22Rv1 (cell line): ENCODE data around the gene CCDC85A.

ENCODE experiments used
- ZFX ChIP-seq: fragments of 450-650 bp; IDR thresholded peaks from 2 replicates; pipeline ENCODE4 v1.6.1; 2017; ENCODE audit warnings: antibody characterized with exemption, borderline replicate concordance
- TF ChIP-seq, protein P1 (sequence below): fragments of 450-650 bp; IDR thresholded peaks from 2 replicates; pipeline ENCODE4 v1.5.1; 2017; ENCODE audit warnings: mild to moderate bottlenecking

DNA sequence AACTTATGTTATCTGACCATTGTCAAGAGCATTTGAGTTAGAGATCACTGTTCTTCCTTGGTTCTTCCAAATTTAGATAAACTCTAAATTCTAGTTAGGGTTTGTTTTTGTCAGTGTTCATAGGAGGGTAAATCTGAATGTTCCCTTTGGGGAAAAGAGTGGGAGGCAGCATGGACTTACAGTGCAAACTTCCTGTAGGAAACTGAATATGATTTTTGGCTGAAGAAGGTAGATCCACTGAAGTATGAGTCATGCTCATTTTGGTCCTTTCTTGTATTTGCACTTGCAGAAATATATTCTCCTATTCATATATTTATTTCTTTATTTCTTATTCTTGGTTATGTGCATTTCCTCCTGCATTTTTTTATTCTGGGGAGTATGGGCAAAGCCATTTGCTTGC is 27.3 kb downstream of the CCDC85A start:
- TF ChIP-seq, protein P1, sequence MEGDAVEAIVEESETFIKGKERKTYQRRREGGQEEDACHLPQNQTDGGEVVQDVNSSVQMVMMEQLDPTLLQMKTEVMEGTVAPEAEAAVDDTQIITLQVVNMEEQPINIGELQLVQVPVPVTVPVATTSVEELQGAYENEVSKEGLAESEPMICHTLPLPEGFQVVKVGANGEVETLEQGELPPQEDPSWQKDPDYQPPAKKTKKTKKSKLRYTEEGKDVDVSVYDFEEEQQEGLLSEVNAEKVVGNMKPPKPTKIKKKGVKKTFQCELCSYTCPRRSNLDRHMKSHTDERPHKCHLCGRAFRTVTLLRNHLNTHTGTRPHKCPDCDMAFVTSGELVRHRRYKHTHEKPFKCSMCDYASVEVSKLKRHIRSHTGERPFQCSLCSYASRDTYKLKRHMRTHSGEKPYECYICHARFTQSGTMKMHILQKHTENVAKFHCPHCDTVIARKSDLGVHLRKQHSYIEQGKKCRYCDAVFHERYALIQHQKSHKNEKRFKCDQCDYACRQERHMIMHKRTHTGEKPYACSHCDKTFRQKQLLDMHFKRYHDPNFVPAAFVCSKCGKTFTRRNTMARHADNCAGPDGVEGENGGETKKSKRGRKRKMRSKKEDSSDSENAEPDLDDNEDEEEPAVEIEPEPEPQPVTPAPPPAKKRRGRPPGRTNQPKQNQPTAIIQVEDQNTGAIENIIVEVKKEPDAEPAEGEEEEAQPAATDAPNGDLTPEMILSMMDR = no peak
- TF ChIP-seq ZFX = no peak
